GM18526 (cell line): Measurements from ENCODE around the gene LUM.

Source experiments
- POLR2A ChIP-seq: IDR thresholded peaks from 3 replicates; pipeline ENCODE4 v1.6.1; 2011; ENCODE audit not compliant: insufficient read length; ENCODE audit errors: extremely low read depth

Gene LUM

GRCh38 chr12:91099341-91099740, 12.0 kb downstream of the LUM start:
- no peak for TF ChIP-seq POLR2A

- no peak for TF ChIP-seq POLR2A
Observed at GRCh38 chr12:91098941-91099340, 12.4 kb downstream of the LUM start.

DNA sequence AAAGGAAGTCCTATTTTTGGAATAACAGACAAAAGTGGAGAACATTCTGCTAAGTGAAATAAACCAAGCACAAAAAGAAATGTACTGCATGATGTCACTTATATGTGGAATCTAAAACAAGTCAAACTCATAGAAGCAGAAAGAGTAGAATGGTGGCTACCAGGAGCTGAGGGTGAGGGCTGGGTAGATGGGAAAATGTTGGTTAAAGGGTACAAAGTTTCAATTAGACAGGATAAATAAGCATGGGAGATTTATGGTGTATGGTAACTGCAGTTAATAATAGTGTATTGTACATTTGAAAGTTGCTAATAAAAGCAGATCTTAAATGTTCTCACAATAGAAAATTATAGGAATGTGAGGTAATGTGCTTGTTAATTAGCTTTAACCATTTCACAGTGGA, 12.8 kb downstream of the LUM start:
- TF ChIP-seq POLR2A: no peak

GRCh38 chr12:91094957-91095356, 16.3 kb downstream of the LUM start:
- TF ChIP-seq POLR2A: no peak

DNA sequence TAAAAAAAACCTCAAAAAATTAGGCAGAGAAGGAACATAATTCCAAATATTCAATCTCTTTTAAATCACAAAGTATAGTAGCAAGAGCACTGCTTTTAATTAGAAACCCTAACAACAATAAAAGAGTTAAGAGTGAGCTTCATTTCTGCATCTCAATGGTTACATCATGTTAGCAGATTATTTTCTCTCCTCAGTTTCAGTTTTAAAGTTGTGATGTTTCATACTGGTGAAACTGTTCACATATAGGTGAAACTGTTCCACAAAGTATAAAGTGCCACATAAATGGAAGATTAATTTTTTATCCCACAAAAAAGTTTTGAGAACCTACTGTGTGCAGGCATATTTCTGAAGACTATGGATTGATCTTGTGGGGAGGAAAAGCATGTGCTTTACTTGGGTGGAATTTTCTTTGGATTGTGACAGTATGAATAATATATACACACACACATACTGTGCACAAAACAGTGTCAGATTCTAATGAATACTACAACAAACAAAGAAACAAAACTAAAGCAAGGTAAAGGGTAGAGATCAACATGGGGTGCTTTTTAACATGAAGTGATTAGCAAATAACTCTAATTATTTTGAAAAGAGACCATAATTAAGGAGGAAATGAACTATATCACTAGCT, 17.1 kb downstream of the LUM start:
- TF ChIP-seq POLR2A: no peak

GRCh38 chr12:91093341-91093740, 18.0 kb downstream of the LUM start:
- TF ChIP-seq POLR2A: no peak

DNA sequence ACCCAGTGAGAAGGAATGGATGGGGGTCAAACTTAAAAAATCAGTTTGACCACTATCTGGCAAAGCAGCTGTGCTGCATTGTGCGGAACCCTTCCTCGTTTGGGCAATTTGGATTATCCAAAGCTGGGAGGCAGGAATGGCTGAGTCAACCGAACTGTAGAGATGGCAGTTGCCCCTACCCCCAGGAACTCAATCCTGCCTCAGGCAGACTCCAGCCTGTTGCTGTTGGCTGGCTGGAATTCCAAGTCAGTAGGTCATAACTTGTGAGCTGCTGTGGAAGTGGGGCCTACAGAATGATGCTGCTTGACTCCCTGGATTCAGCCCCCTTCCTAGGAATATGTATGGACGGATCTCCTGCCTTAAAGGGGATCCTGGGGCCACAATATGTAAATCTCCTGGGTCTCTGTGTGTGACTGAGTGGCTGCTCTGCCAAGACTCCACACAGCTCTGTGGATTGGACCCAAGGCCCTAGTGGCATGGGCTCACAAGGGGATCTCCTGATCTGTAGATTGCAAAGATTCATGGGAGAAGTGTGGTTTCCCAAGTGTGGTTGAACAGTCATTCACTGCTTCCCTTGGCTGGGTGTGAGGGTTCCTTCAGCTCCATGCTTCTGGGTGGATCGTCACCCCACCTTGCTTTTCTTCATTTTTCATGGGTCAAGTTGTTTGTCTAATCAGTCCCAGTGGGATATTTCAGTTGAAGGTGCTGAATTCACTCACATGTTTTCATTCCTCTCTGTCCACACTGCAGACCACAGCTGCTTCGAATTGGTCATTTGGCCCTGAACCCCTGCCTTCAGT, 19.2 kb downstream of the LUM start:
- TF ChIP-seq POLR2A: no peak

DNA sequence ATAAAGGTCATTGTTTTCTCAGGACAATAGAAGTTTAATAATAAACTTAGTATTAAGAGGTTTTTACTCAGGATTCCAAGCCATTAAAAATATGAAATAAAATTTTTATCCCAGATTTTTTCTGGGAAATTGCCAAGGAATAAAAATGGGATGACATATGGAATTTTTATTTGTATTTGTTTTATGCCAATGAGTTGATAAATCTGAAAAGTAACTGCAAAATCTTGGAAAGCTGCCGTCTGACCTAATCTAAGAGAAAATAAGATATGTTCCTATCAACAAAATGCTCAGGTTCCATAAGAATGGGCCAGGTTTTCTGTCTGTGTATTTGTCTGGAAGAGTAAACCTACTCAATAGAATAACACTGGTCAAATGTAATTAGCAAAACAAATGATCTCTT, 31.3 kb downstream of the LUM start:
- no peak for TF ChIP-seq POLR2A

DNA sequence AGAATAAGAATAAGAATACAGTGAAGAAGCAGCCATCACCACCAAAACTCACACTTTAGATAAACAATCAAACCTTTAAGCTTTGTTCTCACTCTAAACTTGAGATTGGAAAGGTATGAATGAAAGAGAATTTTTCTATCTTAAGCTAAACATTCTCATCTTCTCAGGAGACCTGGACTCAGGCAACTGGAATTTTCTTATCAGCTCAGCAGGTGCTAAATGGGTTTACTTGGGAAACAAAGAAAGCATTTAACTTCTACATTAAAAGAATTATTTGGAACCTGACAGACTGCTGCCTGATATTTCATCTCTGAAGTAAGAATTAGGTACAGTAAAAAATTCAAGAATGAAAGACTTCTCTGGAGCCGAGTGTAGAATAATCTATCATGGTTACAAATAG, 32.8 kb downstream of the LUM start:
- no peak for TF ChIP-seq POLR2A

GRCh38 chr12:91077228-91077954, 33.9 kb downstream of the LUM start:
- TF ChIP-seq POLR2A: no peak

DNA sequence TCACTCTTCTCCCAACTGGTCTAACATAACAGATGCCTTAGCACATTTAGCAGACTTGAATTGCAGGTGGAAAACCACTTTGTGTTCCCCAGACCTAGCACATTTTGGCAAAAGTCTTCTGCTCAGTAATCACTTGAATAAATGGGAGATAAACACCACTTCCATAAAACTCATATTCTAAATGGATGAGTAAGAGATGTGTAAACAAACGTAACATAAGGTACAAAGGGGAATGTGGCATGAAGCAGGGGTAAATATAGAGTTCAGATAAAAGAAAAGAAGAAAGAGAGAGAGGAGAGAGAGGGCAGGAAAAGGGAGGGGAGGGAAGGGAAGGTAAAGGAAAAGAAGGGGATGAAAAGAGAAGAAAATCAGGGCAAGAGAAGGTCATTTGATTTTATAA, 36.4 kb downstream of the LUM start:
- no peak for TF ChIP-seq POLR2A

GRCh38 chr12:91074154-91074709, 37.1 kb downstream of the LUM start:
- TF ChIP-seq POLR2A: no peak

DNA sequence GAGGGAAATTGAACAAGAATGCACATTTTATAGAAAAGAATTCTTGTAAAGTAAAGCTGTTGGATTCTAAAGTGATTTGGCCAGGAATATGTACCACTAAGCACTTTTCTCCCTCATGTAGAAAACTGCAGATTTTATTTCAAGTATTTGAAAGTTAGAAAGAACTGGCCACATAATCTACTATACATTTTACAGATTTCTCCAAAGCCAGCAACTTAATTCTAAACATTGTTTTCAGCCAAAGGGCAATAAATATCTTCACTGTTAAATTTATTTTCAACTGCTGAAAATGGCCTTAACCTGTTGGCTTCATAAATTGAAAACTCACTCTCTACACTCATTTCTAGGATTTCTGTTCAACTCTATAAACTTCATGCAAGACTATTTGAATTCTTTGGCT, 37.9 kb downstream of the LUM start:
- no peak for TF ChIP-seq POLR2A

- no peak for TF ChIP-seq POLR2A
Observed at GRCh38 chr12:91072931-91073330, 38.4 kb downstream of the LUM start.

GRCh38 chr12:91070936-91071335, 40.4 kb downstream of the LUM start:
- no peak for TF ChIP-seq POLR2A

GRCh38 chr12:91065396-91065795, 45.9 kb downstream of the LUM start:
- TF ChIP-seq POLR2A: no peak
